HepG2 (cell line): ENCODE results near the gene IDUA. TPM values are rescaled to one million over a fixed set of nuclear protein-coding genes. Genes with fewer than 3 reads are reported as not detected.
A peak's percentile ranks its signal among the peaks of the same experiment; 100 is the strongest.

ENCODE experiments used
- BORCS8-MEF2B ChIP-seq: sonication (generic); formaldehyde crosslinking; IDR thresholded peaks from 2 replicates; pipeline ENCODE4 v1.8.0; 2022; ENCODE audit warnings: mild to moderate bottlenecking, missing genetic modification reagents
- FOSL2 ChIP-seq: sonication (generic); formaldehyde crosslinking; IDR thresholded peaks from 2 replicates; pipeline ENCODE4 v1.4.0; 2020; ENCODE audit warnings: missing genetic modification reagents
- FOXK1 ChIP-seq: sonication (generic); formaldehyde crosslinking; IDR thresholded peaks from 2 replicates; pipeline ENCODE4 v1.4.0; 2020; ENCODE audit warnings: low read depth, missing genetic modification reagents, borderline replicate concordance
- HHEX ChIP-seq: IDR thresholded peaks from 2 replicates; pipeline ENCODE4 v1.6.1; 2016; ENCODE audit warnings: control low read depth
- ISX ChIP-seq: sonication (generic); formaldehyde crosslinking; conservative IDR thresholded peaks from 2 replicates; pipeline ENCODE4 v1.5.0; 2020; ENCODE audit warnings: missing genetic modification reagents
- JARID2 ChIP-seq: sonication (generic); formaldehyde crosslinking; IDR thresholded peaks from 2 replicates; pipeline ENCODE4 v1.8.1; 2023; ENCODE audit warnings: missing genetic modification reagents, inconsistent platforms; ENCODE audit not compliant: insufficient replicate concordance
- KLF16 ChIP-seq, 2 experiments: sonication (generic) in 1 of 2; formaldehyde crosslinking in 1 of 2; IDR thresholded peaks; 2 replicates each; pipeline versions ENCODE4 v1.6.1 to v1.8.0; 2016 to 2023; ENCODE audit warnings: missing genetic modification reagents in 2 of 2, missing compliant biosample characterization in 1 of 2
- KLF6 ChIP-seq: IDR thresholded peaks from 2 replicates; pipeline ENCODE4 v1.8.0; 2016; ENCODE audit warnings: missing biosample characterization, missing genetic modification reagents
- MEF2D ChIP-seq: sonication (generic); formaldehyde crosslinking; IDR thresholded peaks from 2 replicates; pipeline ENCODE4 v1.5.1; 2020; ENCODE audit warnings: mild to moderate bottlenecking, missing genetic modification reagents
- MYPOP ChIP-seq: sonication (generic); formaldehyde crosslinking; IDR thresholded peaks from 2 replicates; pipeline ENCODE4 v1.8.1; 2023; ENCODE audit warnings: mild to moderate bottlenecking, moderate library complexity, missing genetic modification reagents
- NCOA5 ChIP-seq: sonication (generic); formaldehyde crosslinking; IDR thresholded peaks from 2 replicates; pipeline ENCODE4 v1.4.0; 2020; ENCODE audit warnings: missing genetic modification reagents
- NCOR1 ChIP-seq: fragments of 200-600 bp; sonication (generic); IDR thresholded peaks from 2 replicates; pipeline ENCODE4 v1.7.0; 2017; ENCODE audit warnings: antibody characterized with exemption, low read length, borderline replicate concordance
- POLR2AphosphoS5 ChIP-seq: IDR thresholded peaks from 2 replicates; pipeline ENCODE4 v1.6.1; 2012; ENCODE audit warnings: low read depth, low read length
- REPIN1 ChIP-seq: sonication (generic); formaldehyde crosslinking; IDR thresholded peaks from 2 replicates; pipeline ENCODE4 v1.8.0; 2022; ENCODE audit warnings: missing genetic modification reagents, low read depth, mild to moderate bottlenecking, borderline replicate concordance
- TBX2 ChIP-seq: sonication (generic); formaldehyde crosslinking; IDR thresholded peaks from 2 replicates; pipeline ENCODE4 v1.5.0; 2020; ENCODE audit warnings: missing genetic modification reagents, mild to moderate bottlenecking, borderline replicate concordance
- YEATS4 ChIP-seq: sonication (generic); formaldehyde crosslinking; IDR thresholded peaks from 2 replicates; pipeline ENCODE4 v1.4.0; 2020; ENCODE audit warnings: missing genetic modification reagents, borderline replicate concordance
- ZNF382 ChIP-seq: sonication (generic); formaldehyde crosslinking; IDR thresholded peaks from 2 replicates; pipeline ENCODE4 v1.5.0; 2020; ENCODE audit warnings: missing genetic modification reagents, mild to moderate bottlenecking, borderline replicate concordance
- ZNF512B ChIP-seq: sonication (generic); formaldehyde crosslinking; IDR thresholded peaks from 2 replicates; pipeline ENCODE4 v1.5.1; 2020; ENCODE audit warnings: missing genetic modification reagents, mild to moderate bottlenecking, borderline replicate concordance
- ZNF562 ChIP-seq: sonication (generic); formaldehyde crosslinking; IDR thresholded peaks from 2 replicates; pipeline ENCODE4 v1.8.0; 2022; ENCODE audit warnings: missing genetic modification reagents, borderline replicate concordance
- ZNF577 ChIP-seq: sonication (generic); formaldehyde crosslinking; IDR thresholded peaks from 2 replicates; pipeline ENCODE4 v1.4.0; 2020; ENCODE audit warnings: mild to moderate bottlenecking, low read depth, missing genetic modification reagents, borderline replicate concordance
- ZNF652 ChIP-seq: IDR thresholded peaks from 2 replicates; pipeline ENCODE4 v1.6.1; 2016; ENCODE audit warnings: low read depth, borderline replicate concordance
- ZNF782 ChIP-seq: sonication (generic); formaldehyde crosslinking; IDR thresholded peaks from 2 replicates; pipeline ENCODE4 v1.4.0; 2020; ENCODE audit warnings: missing genetic modification reagents, mild to moderate bottlenecking, borderline replicate concordance
- polyA plus RNA-seq, 8 experiments: library from polyadenylated mRNA; depleted of rRNA in 3 of 8; stranded (reverse) in 7 of 8; unstranded in 1 of 8; fragments of >200 nt; fragmentation: Illumina TruSeq in 4 of 8; extraction: Trizol in 4 of 8; gene quantifications; 2 replicates each; pipeline versions ENCODE4 v1.2.1 to v1.2.3, GENCODE V29; 2011 to 2016; ENCODE audit warnings: low read depth in 4 of 8, missing spikeins in 1 of 8, mixed read lengths in 1 of 8; ENCODE audit not compliant: insufficient read depth in 1 of 8
- total RNA-seq, 5 experiments: library from RNA; depleted of rRNA; stranded (reverse); fragments of >200 nt; fragmentation: Illumina TruSeq; extraction: Trizol; gene quantifications; 2 replicates each; pipeline ENCODE4 v1.2.3, GENCODE V29; 2016; ENCODE audit warnings: low read depth in 1 of 5
- TF ChIP-seq, protein P1 (sequence below): IDR thresholded peaks from 2 replicates; pipeline ENCODE4 v1.6.1; 2012; ENCODE audit warnings: low read length, improper control_type of control experiment

The IDUA gene
- total and polyA plus RNA-seq, 2 of the 13 experiments (the other 11 are each of a cell fraction or from before 2014, with no cell fraction given) = 0.77 to 1.0 TPM

GRCh38 chr4:986879-987623 lies at the start of gene IDUA (continued):
- TF ChIP-seq, protein P1, sequence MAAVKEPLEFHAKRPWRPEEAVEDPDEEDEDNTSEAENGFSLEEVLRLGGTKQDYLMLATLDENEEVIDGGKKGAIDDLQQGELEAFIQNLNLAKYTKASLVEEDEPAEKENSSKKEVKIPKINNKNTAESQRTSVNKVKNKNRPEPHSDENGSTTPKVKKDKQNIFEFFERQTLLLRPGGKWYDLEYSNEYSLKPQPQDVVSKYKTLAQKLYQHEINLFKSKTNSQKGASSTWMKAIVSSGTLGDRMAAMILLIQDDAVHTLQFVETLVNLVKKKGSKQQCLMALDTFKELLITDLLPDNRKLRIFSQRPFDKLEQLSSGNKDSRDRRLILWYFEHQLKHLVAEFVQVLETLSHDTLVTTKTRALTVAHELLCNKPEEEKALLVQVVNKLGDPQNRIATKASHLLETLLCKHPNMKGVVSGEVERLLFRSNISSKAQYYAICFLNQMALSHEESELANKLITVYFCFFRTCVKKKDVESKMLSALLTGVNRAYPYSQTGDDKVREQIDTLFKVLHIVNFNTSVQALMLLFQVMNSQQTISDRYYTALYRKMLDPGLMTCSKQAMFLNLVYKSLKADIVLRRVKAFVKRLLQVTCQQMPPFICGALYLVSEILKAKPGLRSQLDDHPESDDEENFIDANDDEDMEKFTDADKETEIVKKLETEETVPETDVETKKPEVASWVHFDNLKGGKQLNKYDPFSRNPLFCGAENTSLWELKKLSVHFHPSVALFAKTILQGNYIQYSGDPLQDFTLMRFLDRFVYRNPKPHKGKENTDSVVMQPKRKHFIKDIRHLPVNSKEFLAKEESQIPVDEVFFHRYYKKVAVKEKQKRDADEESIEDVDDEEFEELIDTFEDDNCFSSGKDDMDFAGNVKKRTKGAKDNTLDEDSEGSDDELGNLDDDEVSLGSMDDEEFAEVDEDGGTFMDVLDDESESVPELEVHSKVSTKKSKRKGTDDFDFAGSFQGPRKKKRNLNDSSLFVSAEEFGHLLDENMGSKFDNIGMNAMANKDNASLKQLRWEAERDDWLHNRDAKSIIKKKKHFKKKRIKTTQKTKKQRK = no peak
- no peak for TF ChIP-seq BORCS8-MEF2B (CRISPR knock-in tag)
- TF ChIP-seq JARID2 = no peak
- peak; percentile 78; the same call in 1 of the 2 replicates for TF ChIP-seq ZNF562
- no peak for TF ChIP-seq ZNF652 (CRISPR knock-in tag)
- no peak for TF ChIP-seq ISX (CRISPR knock-in tag)
- TF ChIP-seq ZNF577 (CRISPR knock-in tag) = no peak
- peak; percentile 31; the same call in 1 of the 2 replicates for TF ChIP-seq MEF2D (CRISPR knock-in tag)
- TF ChIP-seq POLR2AphosphoS5 = no peak; the same call in none of the 2 replicates
- no peak for TF ChIP-seq FOXK1 (CRISPR knock-in tag)
- TF ChIP-seq KLF16 (CRISPR knock-in tag; IDR thresholded peaks at IDR 0.05) = no peak; a peak in 1 of 4 replicates
- TF ChIP-seq ZNF512B (CRISPR knock-in tag) = no peak
- no peak for TF ChIP-seq ZNF382 (CRISPR knock-in tag)
- TF ChIP-seq REPIN1 (CRISPR knock-in tag) = 0 out of 2 replicates have a peak, but pooled peaks have one; percentile 62
- TF ChIP-seq FOSL2 (CRISPR knock-in tag) = no peak
- TF ChIP-seq NCOR1 = no peak
- TF ChIP-seq MYPOP (CRISPR knock-in tag) = no peak
- no peak for TF ChIP-seq HHEX (CRISPR knock-in tag)
- peak; percentile 59; the same call in 1 of the 2 replicates for TF ChIP-seq YEATS4 (CRISPR knock-in tag)
- 0 out of 2 replicates have a peak, but pooled peaks have one; percentile 9 for TF ChIP-seq NCOA5
- no peak; the same call in 1 of the 2 replicates for TF ChIP-seq KLF6 (CRISPR knock-in tag)
- peak; percentile 30; the same call in 1 of the 2 replicates for TF ChIP-seq TBX2
- no peak; the same call in 1 of the 2 replicates for TF ChIP-seq ZNF782 (CRISPR knock-in tag)
